Measurements from ENCODE around the gene RABL2B. TPM values are rescaled to one million over a fixed set of nuclear protein-coding genes. Genes with fewer than 3 reads are reported as not detected.

RABL2B gene
- total RNA-seq, 1 experiment from 2014 or later = 19.0 TPM

DNA sequence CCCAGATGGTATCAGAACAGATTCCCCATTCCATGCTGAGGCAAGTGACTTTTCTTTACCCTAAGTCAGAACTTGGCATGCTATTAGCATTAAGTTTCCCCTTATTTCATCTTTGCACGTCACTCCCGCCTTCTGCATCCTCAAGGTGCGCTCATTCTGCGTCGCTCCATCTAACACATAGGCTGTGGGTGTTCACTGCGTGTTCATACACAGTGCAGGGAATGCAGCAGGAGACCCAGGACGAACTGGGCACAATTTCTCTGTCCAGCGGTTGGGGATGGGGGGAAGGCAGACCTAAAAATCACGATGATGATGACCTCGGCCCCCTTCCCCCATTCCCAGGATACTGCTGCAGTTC is 65.1 kb downstream of the RABL2B start:
- no peak overlapping the region for H3K27ac ChIP-seq (ENCODE audit: insufficient read length, low read depth, low read length)
- no peak overlapping the region for H2BK120ac ChIP-seq (ENCODE audit: low read depth, low read length, poor library complexity, severe bottlenecking)
- H2AFZ ChIP-seq (ENCODE audit: low read length) = no peak overlapping the region
- H3K9me3 Mint-ChIP-seq = peaks cover 0 to 4% of the 10 kb centered on the region in 2 experiments; a peak in 2 of 5 replicates
- no peak overlapping the region for H2BK15ac ChIP-seq (ENCODE audit: low read depth, low read length)
- no peaks in the 10 kb centered on the region for H3K79me1 ChIP-seq (ENCODE audit: insufficient read depth, low read depth, low read length, poor library complexity, severe bottlenecking)
- no peak overlapping the region for H3K4ac ChIP-seq (ENCODE audit: low read depth, low read length)
- H2BK20ac ChIP-seq (ENCODE audit: low read depth, low read length, poor library complexity, severe bottlenecking) = no peak overlapping the region
- no peak overlapping the region for H4K8ac ChIP-seq (replicated peaks; ENCODE audit: insufficient read length, low read depth, low read length)
- no peak overlapping the region for H2AK5ac ChIP-seq (ENCODE audit: insufficient read length, low read length)
- no peak overlapping the region for H3K14ac ChIP-seq (ENCODE audit: insufficient read depth, low read length)
- no peak overlapping the region for H2BK12ac ChIP-seq (ENCODE audit: insufficient read length, low read depth, low read length)
- H3K4me2 ChIP-seq (ENCODE audit: insufficient read depth, insufficient read length, low read length) = no peak overlapping the region
- peaks cover 0 to 5% of the 10 kb centered on the region in 2 experiments; a peak in 1 of 4 replicates for H3K4me1 Mint-ChIP-seq
- no peak overlapping the region for H3K23ac ChIP-seq (ENCODE audit: insufficient read length, low read depth, low read length)
- H3T11ph ChIP-seq (ENCODE audit: low read length) = no peak overlapping the region
- H3K23me2 ChIP-seq (ENCODE audit: insufficient read length, low read depth, low read length, poor library complexity, severe bottlenecking) = peaks cover 9% of the 10 kb centered on the region
- WGBS (ENCODE audit: extremely low coverage, insufficient read length, low lambda C conversion rate) = no CpG with 5 or more reads among the region's 10 CpGs
- peaks cover 4 to 13% (median 9%) of the 10 kb centered on the region in 3 experiments; a peak in 6 of 7 replicates for H3K36me3 Mint-ChIP-seq (ENCODE audit: insufficient read depth in 1 of 3, low read depth in 3 of 3)
- H3K9me3 ChIP-seq (ENCODE audit: control insufficient read depth, low read depth, low read length) = no peaks in the 10 kb centered on the region
- no peak overlapping the region; a peak in 1 of 5 replicates for H3K4me3 Mint-ChIP-seq
- no peaks in the 10 kb centered on the region for H3K4me1 ChIP-seq (ENCODE audit: insufficient read depth, low read length)
- peaks cover 70% of the 10 kb centered on the region for H3K27me3 Mint-ChIP-seq (ENCODE audit: low read depth)
- no peak overlapping the region for H3K56ac ChIP-seq (ENCODE audit: insufficient read length, low read depth, low read length)
- TF ChIP-seq, protein P1, sequence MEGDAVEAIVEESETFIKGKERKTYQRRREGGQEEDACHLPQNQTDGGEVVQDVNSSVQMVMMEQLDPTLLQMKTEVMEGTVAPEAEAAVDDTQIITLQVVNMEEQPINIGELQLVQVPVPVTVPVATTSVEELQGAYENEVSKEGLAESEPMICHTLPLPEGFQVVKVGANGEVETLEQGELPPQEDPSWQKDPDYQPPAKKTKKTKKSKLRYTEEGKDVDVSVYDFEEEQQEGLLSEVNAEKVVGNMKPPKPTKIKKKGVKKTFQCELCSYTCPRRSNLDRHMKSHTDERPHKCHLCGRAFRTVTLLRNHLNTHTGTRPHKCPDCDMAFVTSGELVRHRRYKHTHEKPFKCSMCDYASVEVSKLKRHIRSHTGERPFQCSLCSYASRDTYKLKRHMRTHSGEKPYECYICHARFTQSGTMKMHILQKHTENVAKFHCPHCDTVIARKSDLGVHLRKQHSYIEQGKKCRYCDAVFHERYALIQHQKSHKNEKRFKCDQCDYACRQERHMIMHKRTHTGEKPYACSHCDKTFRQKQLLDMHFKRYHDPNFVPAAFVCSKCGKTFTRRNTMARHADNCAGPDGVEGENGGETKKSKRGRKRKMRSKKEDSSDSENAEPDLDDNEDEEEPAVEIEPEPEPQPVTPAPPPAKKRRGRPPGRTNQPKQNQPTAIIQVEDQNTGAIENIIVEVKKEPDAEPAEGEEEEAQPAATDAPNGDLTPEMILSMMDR (conservative IDR thresholded peaks at IDR 0.05) = no peak
- H4K5ac ChIP-seq (ENCODE audit: insufficient read length, low read depth, low read length) = no peak overlapping the region
- H2BK5ac ChIP-seq (ENCODE audit: insufficient read length, low read length) = no peak overlapping the region
- no peak overlapping the region for H3K18ac ChIP-seq (ENCODE audit: insufficient read length, low read depth, low read length)
- no peaks in the 10 kb centered on the region for H3K79me2 ChIP-seq (ENCODE audit: insufficient read depth, low read length)
- no peaks in the 10 kb centered on the region for H4K20me1 ChIP-seq (ENCODE audit: control insufficient read depth, insufficient read depth, insufficient read length)
- no peak overlapping the region for H3K27ac Mint-ChIP-seq
- no peak for DNase-seq
- H3K9ac ChIP-seq (ENCODE audit: extremely low read depth, insufficient read length, low read length) = no peak overlapping the region
- H3K27me3 ChIP-seq (ENCODE audit: insufficient read depth, low read length) = peaks cover 40% of the 10 kb centered on the region; the same call in 1 of the 2 replicates
- H4K91ac ChIP-seq (ENCODE audit: insufficient read length, low read depth, low read length) = no peak overlapping the region
